Loucy (cell line): ENCODE measurements around the gene RTL3.

ENCODE experiments used
- CTCF ChIP-seq: fragments of 200-600 bp; sonication (generic); conservative IDR thresholded peaks from 2 replicates; pipeline ENCODE4 v1.5.1; 2014; ENCODE audit warnings: mild to moderate bottlenecking, antibody characterized with exemption, low read length
- EZH2phosphoT487 ChIP-seq: fragments of 200-600 bp; IDR thresholded peaks from 2 replicates; pipeline ENCODE4 v1.6.1; 2018; ENCODE audit warnings: antibody characterized with exemption, mild to moderate bottlenecking, moderate library complexity, borderline replicate concordance

GRCh38 chrX:78614264-78614663, 44.9 kb downstream of the RTL3 start:
- TF ChIP-seq CTCF, result no peak
- TF ChIP-seq EZH2phosphoT487, result no peak
